ENCODE measurements around the gene FAM111B. TPM values are rescaled to one million over a fixed set of nuclear protein-coding genes. Genes with fewer than 3 reads are reported as not detected.

The FAM111B gene
- polyA plus RNA-seq, 3 donors from 2014 or later, result 0.88 to 3.1 TPM; not detected in 1

- Mint-ChIP-seq H3K36me3 (peaks cover 9 to 29% (median 20%) of the 10 kb centered on the region in 3 donors), H3K9me3 (no peaks in the 10 kb centered on the region), H3K4me3 (no peak overlapping the region), H3K27ac (peak overlapping the region in 3 of 6 donors; percentile 11 to 55 (median 30)), H3K27me3 (ENCODE audit: low read depth in 3 of 3) (no peaks in the 10 kb centered on the region), H3K4me1 (peaks cover 9 to 22% of the 10 kb centered on the region in 2 donors)
- DNase-seq, result no peak
Measured at GRCh38 chr11:59152312-59152951, 45.4 kb downstream of the FAM111B start.

GRCh38 chr11:59154610-59155009 is 47.6 kb downstream of the FAM111B start:
- H3K9me3 Mint-ChIP-seq, result no peaks in the 10 kb centered on the region
- H3K27ac Mint-ChIP-seq, result no peak overlapping the region
- peaks cover 9 to 11% of the 10 kb centered on the region in 2 donors for H3K4me1 Mint-ChIP-seq
- H3K4me3 Mint-ChIP-seq, result no peak overlapping the region
- H3K36me3 Mint-ChIP-seq, result peaks cover 5 to 22% (median 12%) of the 10 kb centered on the region in 3 donors
- DNase-seq, result no peak
- no peaks in the 10 kb centered on the region for H3K27me3 Mint-ChIP-seq (ENCODE audit: low read depth in 3 of 3)

- Mint-ChIP-seq H3K4me3 (no peak overlapping the region), H3K36me3 (peaks cover 0 to 7% (median 6%) of the 10 kb centered on the region in 3 donors), H3K9me3 (no peaks in the 10 kb centered on the region), H3K27me3 (ENCODE audit: low read depth in 3 of 3) (peaks cover 0 to 4% (median 4%) of the 10 kb centered on the region in 3 donors), H3K4me1 (peaks cover 4 to 9% of the 10 kb centered on the region in 2 donors), H3K27ac (no peak overlapping the region)
- DNase-seq, result no peak
Measured at GRCh38 chr11:59157433-59157832, 50.4 kb downstream of the FAM111B start.

GRCh38 chr11:59158206-59159068 is 51.4 kb downstream of the FAM111B start:
- Mint-ChIP-seq H3K4me1 (peaks cover 2 to 4% of the 10 kb centered on the region in 2 donors), H3K27ac (no peak overlapping the region), H3K27me3 (ENCODE audit: low read depth in 3 of 3) (peaks cover 0 to 7% (median 4%) of the 10 kb centered on the region in 3 donors), H3K9me3 (no peaks in the 10 kb centered on the region), H3K4me3 (no peak overlapping the region), H3K36me3 (peaks cover 0 to 3% (median 0%) of the 10 kb centered on the region in 3 donors)
- peak; percentile 54 to 63 (median 58) for DNase-seq

- Mint-ChIP-seq H3K27me3 (ENCODE audit: low read depth in 3 of 3) (peaks cover 3 to 12% (median 4%) of the 10 kb centered on the region in 3 donors), H3K4me3 (no peak overlapping the region), H3K36me3 (no peaks in the 10 kb centered on the region), H3K4me1 (no peaks in the 10 kb centered on the region), H3K9me3 (no peaks in the 10 kb centered on the region), H3K27ac (no peak overlapping the region)
- no peak for DNase-seq
Measured at GRCh38 chr11:59164028-59164427, 57.0 kb downstream of the FAM111B start.

GRCh38 chr11:59171508-59172322 is 64.7 kb downstream of the FAM111B start, which contains the start of gene DTX4:
Gene DTX4, plus strand, starts transcription at chr11:59172132. Its CDS starts 464 bp downstream, at chr11:59172596.
- H3K27ac Mint-ChIP-seq, result peak within 1 kb of the TSS in 4 of 6 donors; percentile 25 to 67 (median 48)
- DNase-seq, result peak; percentile 86 to 88 (median 87)
- peaks cover 6 to 8% of the 10 kb centered on the region in 2 donors for H3K4me1 Mint-ChIP-seq
- H3K36me3 Mint-ChIP-seq, result no peaks in the 10 kb centered on the region
- H3K4me3 Mint-ChIP-seq, result peak within 1 kb of the TSS; percentile 84 to 92 (median 90)
- H3K9me3 Mint-ChIP-seq, result no peaks in the 10 kb centered on the region
- H3K27me3 Mint-ChIP-seq (ENCODE audit: low read depth in 3 of 3), result peaks cover 3 to 8% (median 6%) of the 10 kb centered on the region in 3 donors

- peak overlapping the region in 4 of 6 donors; percentile 25 to 67 (median 48) for H3K27ac Mint-ChIP-seq
- H3K27me3 Mint-ChIP-seq (ENCODE audit: low read depth in 3 of 3), result peaks cover 3 to 8% (median 6%) of the 10 kb centered on the region in 3 donors
- no peaks in the 10 kb centered on the region for H3K9me3 Mint-ChIP-seq
- H3K4me1 Mint-ChIP-seq, result peaks cover 6 to 8% of the 10 kb centered on the region in 2 donors
- H3K4me3 Mint-ChIP-seq, result peak overlapping the region; percentile 84 to 92 (median 90)
- no peaks in the 10 kb centered on the region for H3K36me3 Mint-ChIP-seq
- no peak for DNase-seq
Measured at GRCh38 chr11:59172345-59173079, 65.5 kb downstream of the FAM111B start.

- peaks cover 6 to 8% of the 10 kb centered on the region in 2 donors for H3K4me1 Mint-ChIP-seq
- no peaks in the 10 kb centered on the region for H3K9me3 Mint-ChIP-seq
- peak in 1 of 3 donors; percentile 19 for DNase-seq
- peaks cover 6 to 8% (median 7%) of the 10 kb centered on the region in 3 donors for H3K27me3 Mint-ChIP-seq (ENCODE audit: low read depth in 3 of 3)
- H3K27ac Mint-ChIP-seq, result peak overlapping the region in 4 of 6 donors; percentile 25 to 67 (median 48)
- peak overlapping the region; percentile 84 to 92 (median 90) for H3K4me3 Mint-ChIP-seq
- no peaks in the 10 kb centered on the region for H3K36me3 Mint-ChIP-seq
Measured at GRCh38 chr11:59173080-59173963, 66.3 kb downstream of the FAM111B start.

GRCh38 chr11:59173964-59174663 is 67.1 kb downstream of the FAM111B start:
- Mint-ChIP-seq H3K36me3 (no peaks in the 10 kb centered on the region), H3K27me3 (ENCODE audit: low read depth in 3 of 3) (peaks cover 6 to 9% (median 8%) of the 10 kb centered on the region in 3 donors), H3K4me3 (peak overlapping the region in 1 of 5 donors; percentile 31), H3K4me1 (peaks cover 6 to 8% of the 10 kb centered on the region in 2 donors), H3K27ac (no peak overlapping the region), H3K9me3 (no peaks in the 10 kb centered on the region)
- no peak for DNase-seq

- H3K4me1 Mint-ChIP-seq, result peaks cover 6 to 8% of the 10 kb centered on the region in 2 donors
- peaks cover 8 to 9% (median 8%) of the 10 kb centered on the region in 3 donors for H3K27me3 Mint-ChIP-seq (ENCODE audit: low read depth in 3 of 3)
- no peaks in the 10 kb centered on the region for H3K9me3 Mint-ChIP-seq
Measured at GRCh38 chr11:59174664-59175033, 67.6 kb downstream of the FAM111B start.

GRCh38 chr11:59175091-59175501 is 68.1 kb downstream of the FAM111B start:
- DNase-seq, result no peak
- no peaks in the 10 kb centered on the region for H3K9me3 Mint-ChIP-seq
- peaks cover 6 to 8% of the 10 kb centered on the region in 2 donors for H3K4me1 Mint-ChIP-seq
- H3K27me3 Mint-ChIP-seq (ENCODE audit: low read depth in 3 of 3), result peaks cover 8 to 11% (median 9%) of the 10 kb centered on the region in 3 donors
- no peak overlapping the region for H3K4me3 Mint-ChIP-seq
- no peak overlapping the region for H3K27ac Mint-ChIP-seq
- H3K36me3 Mint-ChIP-seq, result no peaks in the 10 kb centered on the region

More at GRCh38 chr11:59174664-59175033, 67.6 kb downstream of the FAM111B start:
- DNase-seq, result no peak
- no peaks in the 10 kb centered on the region for H3K36me3 Mint-ChIP-seq
- H3K27ac Mint-ChIP-seq, result no peak overlapping the region
- peak overlapping the region in 1 of 5 donors; percentile 12 for H3K4me3 Mint-ChIP-seq

Measured in immature natural killer cell (primary cell).